RWPE2 (cell line): ENCODE measurements around the gene IL22RA1.

ENCODE experiments used
- ATAC-seq: fragments of 200-7000 bp; cut with Tn5 transposase; 3 replicates; pipeline ENCODE4 v1.9.1; 2021; ENCODE audit warnings: low read depth
- DNase-seq: peaks from one replicate; pipeline ENCODE4 v3.0.0-alpha.2; 2020; ENCODE audit warnings: low spot score
- H3K27ac ChIP-seq: fragments of 450-650 bp; 2 replicates; pipeline ENCODE4 v1.5.1; 2017; ENCODE audit warnings: mild to moderate bottlenecking; ENCODE audit not compliant: poor library complexity, severe bottlenecking
- H3K27me3 ChIP-seq: fragments of 250-450 bp; sonication (Bioruptor Pico); 2 replicates; pipeline ENCODE4 v1.5.1; 2021; ENCODE audit warnings: mild to moderate bottlenecking, moderate library complexity; ENCODE audit not compliant: insufficient read depth, poor library complexity, severe bottlenecking
- H3K36me3 ChIP-seq: fragments of 250-450 bp; sonication (Bioruptor Pico); 2 replicates; pipeline ENCODE4 v1.5.1; 2020; ENCODE audit warnings: low read depth, mild to moderate bottlenecking, moderate library complexity
- H3K4me1 ChIP-seq: fragments of 250-450 bp; sonication (Bioruptor Pico); 2 replicates; pipeline ENCODE4 v1.5.1; 2021; ENCODE audit warnings: mild to moderate bottlenecking, moderate library complexity; ENCODE audit not compliant: insufficient read depth, poor library complexity, severe bottlenecking
- H3K4me3 ChIP-seq: fragments of 250-450 bp; sonication (Bioruptor Pico); 2 replicates; pipeline ENCODE4 v1.5.1; 2021; ENCODE audit warnings: mild to moderate bottlenecking, moderate library complexity; ENCODE audit not compliant: severe bottlenecking
- H3K9me3 ChIP-seq: fragments of 250-450 bp; sonication (Bioruptor Pico); 2 replicates; pipeline ENCODE4 v1.5.1; 2021; ENCODE audit warnings: mild to moderate bottlenecking, moderate library complexity; ENCODE audit not compliant: severe bottlenecking
- CTCF ChIP-seq: fragments of 450-650 bp; IDR thresholded peaks from one replicate; pipeline ENCODE4 v1.5.1; 2017; ENCODE audit warnings: mild to moderate bottlenecking, moderate library complexity; ENCODE audit not compliant: poor library complexity, severe bottlenecking

IL22RA1 gene

GRCh38 chr1:24168245-24168644 is 25.3 kb upstream of the IL22RA1 start:
- Histone ChIP-seq H3K9me3 (no peaks in the 10 kb centered on the region), H3K36me3 (peaks cover 22% of the 10 kb centered on the region), H3K27ac (no peak overlapping the region), H3K4me1 (no peaks in the 10 kb centered on the region), H3K4me3 (no peak overlapping the region), H3K27me3 (no peaks in the 10 kb centered on the region)
- TF ChIP-seq CTCF, result no peak
- no peak for ATAC-seq
- DNase-seq, result no peak

- H3K27me3 ChIP-seq, result no peaks in the 10 kb centered on the region
- no peaks in the 10 kb centered on the region for H3K4me1 ChIP-seq
- H3K36me3 ChIP-seq, result peaks cover 17% of the 10 kb centered on the region
- no peaks in the 10 kb centered on the region for H3K9me3 ChIP-seq
- DNase-seq, result no peak
- no peak for TF ChIP-seq CTCF
- H3K27ac ChIP-seq, result no peak overlapping the region
- ATAC-seq, result no peak
- no peak overlapping the region for H3K4me3 ChIP-seq
Measured at GRCh38 chr1:24167008-24167407, 24.1 kb upstream of the IL22RA1 start.

- no peak for ATAC-seq
Measured at GRCh38 chr1:24165500-24165899, 22.6 kb upstream of the IL22RA1 start.

GRCh38 chr1:24164004-24164403 is 21.1 kb upstream of the IL22RA1 start:
- no peak for ATAC-seq
- no peak for TF ChIP-seq CTCF

More at GRCh38 chr1:24165500-24165899, 22.6 kb upstream of the IL22RA1 start:
- peaks cover 3% of the 10 kb centered on the region for H3K4me1 ChIP-seq
- no peaks in the 10 kb centered on the region for H3K9me3 ChIP-seq
- TF ChIP-seq CTCF, result no peak
- H3K4me3 ChIP-seq, result no peak overlapping the region
- DNase-seq, result no peak
- peaks cover 12% of the 10 kb centered on the region for H3K36me3 ChIP-seq
- H3K27me3 ChIP-seq, result no peaks in the 10 kb centered on the region
- H3K27ac ChIP-seq, result no peak overlapping the region

GRCh38 chr1:24162201-24162600 is 19.3 kb upstream of the IL22RA1 start:
- no peak for TF ChIP-seq CTCF
- no peak overlapping the region for H3K4me3 ChIP-seq
- peaks cover 22% of the 10 kb centered on the region for H3K36me3 ChIP-seq

More at GRCh38 chr1:24164004-24164403, 21.1 kb upstream of the IL22RA1 start:
- H3K27me3 ChIP-seq, result no peaks in the 10 kb centered on the region
- H3K4me1 ChIP-seq, result peaks cover 3% of the 10 kb centered on the region
- H3K9me3 ChIP-seq, result no peaks in the 10 kb centered on the region
- DNase-seq, result no peak
- H3K36me3 ChIP-seq, result peaks cover 9% of the 10 kb centered on the region
- no peak overlapping the region for H3K27ac ChIP-seq
- no peak overlapping the region for H3K4me3 ChIP-seq

More at GRCh38 chr1:24162201-24162600, 19.3 kb upstream of the IL22RA1 start:
- no peak for DNase-seq
- H3K4me1 ChIP-seq, result peaks cover 3% of the 10 kb centered on the region
- peak overlapping the region; percentile 6 for H3K27ac ChIP-seq
- H3K27me3 ChIP-seq, result no peaks in the 10 kb centered on the region
- ATAC-seq, result no peak
- no peaks in the 10 kb centered on the region for H3K9me3 ChIP-seq
